Measurements from ENCODE around the gene PPP1CB. TPM values are rescaled to one million over a fixed set of nuclear protein-coding genes. Genes with fewer than 3 reads are reported as not detected.

PPP1CB gene
- total and polyA plus RNA-seq, 8 donors: 72.5 to 458 (median 204) TPM

DNA sequence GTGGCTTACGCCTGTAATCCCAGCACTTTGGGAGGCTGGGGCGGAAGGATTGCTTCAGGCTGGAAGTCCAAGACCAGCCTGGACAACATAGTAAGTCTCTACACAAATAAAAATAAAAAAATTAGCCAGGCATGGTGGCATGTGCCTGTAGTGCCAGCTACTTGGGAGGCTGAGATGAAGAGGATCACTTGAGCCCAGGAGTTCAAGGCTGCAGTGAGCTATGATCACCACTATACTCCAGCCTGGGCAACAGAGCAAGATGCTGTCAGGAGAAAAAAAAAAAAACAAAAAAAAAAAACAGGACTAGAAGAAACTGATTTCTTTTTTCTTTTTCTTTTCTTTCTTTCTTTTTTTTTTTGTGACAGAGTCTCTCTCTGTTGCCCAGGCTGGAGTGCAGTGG lies 72.6 kb downstream of the PPP1CB start:
- Histone ChIP-seq H3K27ac (no peak overlapping the region), H3K4me1 (peaks cover 0 to 12% (median 3%) of the 10 kb centered on the region in 4 donors), H3K36me3 (no peaks in the 10 kb centered on the region), H3K4me3 (no peak overlapping the region), H3K9me3 (no peaks in the 10 kb centered on the region), H3K27me3 (peaks cover 0 to 7% (median 0%) of the 10 kb centered on the region in 3 donors)
- TF ChIP-seq, protein P1, sequence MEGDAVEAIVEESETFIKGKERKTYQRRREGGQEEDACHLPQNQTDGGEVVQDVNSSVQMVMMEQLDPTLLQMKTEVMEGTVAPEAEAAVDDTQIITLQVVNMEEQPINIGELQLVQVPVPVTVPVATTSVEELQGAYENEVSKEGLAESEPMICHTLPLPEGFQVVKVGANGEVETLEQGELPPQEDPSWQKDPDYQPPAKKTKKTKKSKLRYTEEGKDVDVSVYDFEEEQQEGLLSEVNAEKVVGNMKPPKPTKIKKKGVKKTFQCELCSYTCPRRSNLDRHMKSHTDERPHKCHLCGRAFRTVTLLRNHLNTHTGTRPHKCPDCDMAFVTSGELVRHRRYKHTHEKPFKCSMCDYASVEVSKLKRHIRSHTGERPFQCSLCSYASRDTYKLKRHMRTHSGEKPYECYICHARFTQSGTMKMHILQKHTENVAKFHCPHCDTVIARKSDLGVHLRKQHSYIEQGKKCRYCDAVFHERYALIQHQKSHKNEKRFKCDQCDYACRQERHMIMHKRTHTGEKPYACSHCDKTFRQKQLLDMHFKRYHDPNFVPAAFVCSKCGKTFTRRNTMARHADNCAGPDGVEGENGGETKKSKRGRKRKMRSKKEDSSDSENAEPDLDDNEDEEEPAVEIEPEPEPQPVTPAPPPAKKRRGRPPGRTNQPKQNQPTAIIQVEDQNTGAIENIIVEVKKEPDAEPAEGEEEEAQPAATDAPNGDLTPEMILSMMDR (IDR thresholded peaks at IDR 0.05): no peak
- TF ChIP-seq POLR2AphosphoS5 (IDR thresholded peaks at IDR 0.05) (no peak), EP300 (IDR thresholded peaks at IDR 0.05) (no peak), POLR2A (IDR thresholded peaks at IDR 0.05) (no peak)
- no peak for DNase-seq
- intact Hi-C loops (cut with DNase I; ENCODE audit: low total_unique reads): loop anchor here (10.0 kb wide), 1 partner anchor 371 kb away; no protein-coding TSS in a partner anchor
- WGBS, 5 donors: 96 to 100% (median 97%) methylated on average over 2 of the region's 2 CpGs

DNA sequence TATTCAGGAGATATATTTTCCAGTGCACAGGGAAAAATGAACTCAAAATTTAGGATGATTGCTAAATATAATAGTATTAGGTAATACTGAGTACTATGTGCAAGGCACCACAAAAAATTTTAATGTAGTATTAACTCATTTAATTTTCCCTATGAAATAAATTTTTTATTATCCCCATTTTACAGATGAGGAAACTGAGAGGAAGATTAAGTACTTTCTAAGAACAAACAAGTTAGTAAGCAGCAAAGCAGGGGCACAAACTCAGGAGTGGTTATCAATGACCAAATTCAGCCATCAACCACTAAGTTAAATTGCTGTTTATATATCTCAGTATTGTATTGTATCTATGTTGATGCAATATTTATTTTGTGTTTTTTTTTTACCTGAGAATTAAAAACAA lies 73.2 kb downstream of the PPP1CB start:
- TF ChIP-seq, protein P1 (IDR thresholded peaks at IDR 0.05): no peak
- TF ChIP-seq EP300 (IDR thresholded peaks at IDR 0.05): no peak
- TF ChIP-seq POLR2A (IDR thresholded peaks at IDR 0.05): no peak
- TF ChIP-seq POLR2AphosphoS5 (IDR thresholded peaks at IDR 0.05): no peak
- Histone ChIP-seq H3K36me3 (no peaks in the 10 kb centered on the region), H3K27ac (no peak overlapping the region), H3K9me3 (no peaks in the 10 kb centered on the region), H3K27me3 (peaks cover 0 to 7% (median 0%) of the 10 kb centered on the region in 3 donors), H3K4me3 (no peak overlapping the region), H3K4me1 (peaks cover 0 to 12% (median 3%) of the 10 kb centered on the region in 4 donors)
- intact Hi-C loops (cut with DNase I; ENCODE audit: low total_unique reads): loop anchor here (10.0 kb wide), 1 partner anchor 370 kb away; no protein-coding TSS in a partner anchor
- DNase-seq: no peak

DNA sequence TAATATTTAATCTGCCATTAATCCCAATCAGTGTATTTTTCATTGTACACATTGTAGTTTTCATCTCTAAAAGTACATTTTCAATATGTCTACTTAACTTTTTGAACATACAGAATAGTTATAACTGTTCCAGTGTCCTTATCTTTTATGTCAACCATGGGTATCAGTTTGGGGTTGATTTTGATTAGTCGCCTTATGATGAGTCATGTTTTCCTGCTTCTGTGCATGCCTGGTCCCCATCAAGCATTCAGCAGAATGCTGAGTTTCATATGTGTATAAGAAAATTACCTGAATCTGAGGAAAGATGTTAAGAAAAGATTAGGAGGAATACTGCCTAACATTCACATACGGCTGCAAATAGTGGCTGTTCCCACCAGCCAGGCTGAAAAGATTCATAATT lies 76.8 kb downstream of the PPP1CB start:
- TF ChIP-seq POLR2A (IDR thresholded peaks at IDR 0.05) (no peak), EP300 (IDR thresholded peaks at IDR 0.05) (no peak), POLR2AphosphoS5 (IDR thresholded peaks at IDR 0.05) (no peak)
- TF ChIP-seq, protein P1 (IDR thresholded peaks at IDR 0.05): no peak
- H3K4me3 ChIP-seq: no peak overlapping the region
- H3K27ac ChIP-seq: no peak overlapping the region
- 44 to 66% (median 48%) methylated on average over 2 of the region's 2 CpGs for WGBS, 5 donors
- intact Hi-C loops (cut with DNase I; ENCODE audit: low total_unique reads): loop anchor here (10.0 kb wide), 1 partner anchor 366 kb away; no protein-coding TSS in a partner anchor
- no peak for DNase-seq
- no peaks in the 10 kb centered on the region for H3K36me3 ChIP-seq
- peaks cover 0 to 7% (median 0%) of the 10 kb centered on the region in 4 donors for H3K4me1 ChIP-seq
- H3K27me3 ChIP-seq: peaks cover 0 to 7% (median 0%) of the 10 kb centered on the region in 3 donors
- H3K9me3 ChIP-seq: no peaks in the 10 kb centered on the region

DNA sequence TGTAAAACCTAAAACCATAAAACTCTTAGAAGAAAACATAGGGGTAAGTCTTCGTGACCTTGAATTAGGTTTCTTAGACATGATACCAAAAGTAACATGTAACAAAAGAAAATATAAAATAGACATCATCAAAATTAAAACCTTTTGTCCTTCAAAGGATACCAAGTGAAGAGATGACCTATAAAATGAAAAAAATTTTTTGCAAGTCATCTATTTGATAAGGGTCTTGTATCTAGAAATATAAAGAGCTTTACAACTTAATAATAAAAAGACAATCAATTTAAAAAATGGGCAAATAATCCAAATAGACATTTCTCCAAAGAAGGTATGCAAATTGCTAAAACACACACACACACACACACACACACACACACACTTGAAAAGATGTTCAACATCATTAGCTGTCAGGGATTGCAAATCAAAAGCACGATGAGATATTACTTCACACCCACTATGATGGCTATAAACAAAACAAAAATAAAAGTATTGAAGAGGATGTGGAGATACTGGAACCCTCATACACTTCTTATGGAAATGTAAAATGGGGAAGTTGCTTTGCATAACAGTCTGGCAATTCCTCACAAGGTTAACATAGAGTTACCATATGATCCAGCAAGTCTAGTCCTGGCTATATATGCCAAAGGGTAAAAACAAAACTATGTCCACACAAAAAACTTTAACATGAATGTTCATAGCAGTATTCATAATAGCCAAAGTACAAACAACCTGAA lies 82.3 kb downstream of the PPP1CB start:
- no peaks in the 10 kb centered on the region for H3K4me1 ChIP-seq
- 90 to 97% (median 94%) methylated on average over 2 of the region's 2 CpGs for WGBS, 5 donors
- no peak overlapping the region for H3K4me3 ChIP-seq
- no peaks in the 10 kb centered on the region for H3K9me3 ChIP-seq
- H3K36me3 ChIP-seq: no peaks in the 10 kb centered on the region
- no peak for DNase-seq
- no peak overlapping the region for H3K27ac ChIP-seq
- TF ChIP-seq EP300 (IDR thresholded peaks at IDR 0.05) (no peak), POLR2AphosphoS5 (IDR thresholded peaks at IDR 0.05) (no peak), POLR2A (IDR thresholded peaks at IDR 0.05) (no peak)
- TF ChIP-seq, protein P1 (IDR thresholded peaks at IDR 0.05): no peak
- no peaks in the 10 kb centered on the region for H3K27me3 ChIP-seq
- intact Hi-C loops (cut with DNase I; ENCODE audit: low total_unique reads): no loop called here
